Right cardiac atrium (tissue), 5 donors: ENCODE data around the gene FHOD3. TPM values are rescaled to one million over a fixed set of nuclear protein-coding genes. Genes with fewer than 3 reads are reported as not detected.
A peak's percentile ranks its signal among the peaks of the same experiment; 100 is the strongest.

ENCODE experiments used
- ATAC-seq, 2 donors: fragments of 200-7000 bp; cut with Tn5 transposase; one replicate each; pipeline versions ENCODE4 v1.8.0 to v1.9.1; 2020; ENCODE audit warnings: moderate library complexity in 2 of 2, mild to moderate bottlenecking in 1 of 2
- DNase-seq, 3 donors: peaks; one replicate each; pipeline ENCODE4 v3.0.0-alpha.2; 2020
- H3K27ac ChIP-seq: one replicate; pipeline ENCODE4 v1.5.1; 2013; ENCODE audit warnings: mild to moderate bottlenecking, low read length, control low read depth, moderate library complexity
- H3K27me3 ChIP-seq: one replicate; pipeline ENCODE4 v1.6.1; 2013; ENCODE audit not compliant: control insufficient read depth, insufficient read depth
- H3K4me1 ChIP-seq: one replicate; pipeline ENCODE4 v1.6.1; 2013; ENCODE audit warnings: low read length; ENCODE audit not compliant: control insufficient read depth, insufficient read depth
- H3K4me3 ChIP-seq: one replicate; pipeline ENCODE4 v1.5.1; 2013; ENCODE audit warnings: low read length, control low read depth
- H3K9me3 ChIP-seq: one replicate; pipeline ENCODE4 v1.6.1; 2013; ENCODE audit warnings: low read length; ENCODE audit not compliant: control insufficient read depth
- WGBS: extraction: QIAGEN DNeasy Blood & Tissue Kit; methylation state at CpG from one replicate; pipeline ENCODE4 v1.1.7; 2013; 5-methylcytosine and 5-hydroxymethylcytosine counted together
- intact Hi-C, 4 donors: fragments of 100-400 bp; cut with DNase I; formaldehyde crosslinking; loops; one replicate each; pipeline versions ENCODE4 v1.11.0 to v1.14.0; 2022 to 2023
- polyA plus RNA-seq: library from polyadenylated mRNA; stranded (reverse); fragments of 200-250 nt; gene quantifications from one replicate; pipeline ENCODE4 v1.2.3, GENCODE V29; 2013
- total RNA-seq, 4 donors: library from RNA; stranded (reverse); fragmentation: NEBNext Ultra II Directional; extraction: Animal tissue kit (Norgen Biotek cat#: 25700); gene quantifications; one replicate each; pipeline ENCODE4 v1.2.1, GENCODE V29; 2021
- donor health status: healthy with polysubstance abuse.
- donor health status: DM: no; HTN: yes; CAD: no.
- donor health status: DM: no; HTN: no; CAD: no.
- donor health status: DM: no; HTN: yes; CAD: no; lungs with severe emphysema.
- donor health status: DM: yes; HTN: yes; CAD: no.

Gene FHOD3
- total and polyA plus RNA-seq, 5 donors, result 118 to 157 (median 138) TPM

DNA sequence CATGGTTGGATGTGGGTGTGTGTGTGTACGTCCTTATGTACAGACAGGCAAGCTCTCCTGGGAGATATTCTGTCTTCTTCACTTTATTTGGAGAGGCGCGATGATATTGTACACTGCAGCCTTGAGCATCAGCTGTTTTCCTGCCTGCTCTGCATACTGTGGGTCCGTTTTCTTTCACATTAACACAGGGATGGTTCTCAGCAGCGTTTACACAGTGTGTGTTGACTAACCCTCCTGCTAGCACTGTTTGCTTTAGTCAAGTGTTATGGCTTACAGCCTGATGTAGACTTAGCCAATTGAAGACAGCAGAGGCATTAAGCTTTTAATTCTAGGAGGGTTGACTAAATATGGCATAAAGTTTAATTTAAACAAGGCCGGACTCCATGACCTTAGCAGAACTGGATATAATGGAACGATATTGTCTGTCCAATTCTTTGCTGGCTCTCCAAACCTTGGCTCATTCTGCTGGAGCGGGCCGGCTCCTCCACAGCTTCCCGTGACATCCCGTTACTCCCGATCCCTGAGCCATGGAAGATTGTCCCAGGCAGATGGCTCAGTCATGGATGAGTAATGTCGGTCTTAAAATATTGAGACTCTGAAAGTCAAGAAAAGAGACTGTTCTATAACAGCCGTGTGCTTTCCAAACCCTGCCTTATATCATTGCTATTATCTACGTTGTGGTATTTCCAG lies 396.6 kb downstream of the FHOD3 start:
- no peak overlapping the region for H3K27ac ChIP-seq
- no peak overlapping the region for H3K4me3 ChIP-seq
- DNase-seq (no peak), ATAC-seq (no peak)
- 56% methylated on average over 15 of the region's 15 CpGs for WGBS
- no peaks in the 10 kb centered on the region for H3K9me3 ChIP-seq
- intact Hi-C loops, result no loop called here
- no peaks in the 10 kb centered on the region for H3K4me1 ChIP-seq
- H3K27me3 ChIP-seq, result no peaks in the 10 kb centered on the region

DNA sequence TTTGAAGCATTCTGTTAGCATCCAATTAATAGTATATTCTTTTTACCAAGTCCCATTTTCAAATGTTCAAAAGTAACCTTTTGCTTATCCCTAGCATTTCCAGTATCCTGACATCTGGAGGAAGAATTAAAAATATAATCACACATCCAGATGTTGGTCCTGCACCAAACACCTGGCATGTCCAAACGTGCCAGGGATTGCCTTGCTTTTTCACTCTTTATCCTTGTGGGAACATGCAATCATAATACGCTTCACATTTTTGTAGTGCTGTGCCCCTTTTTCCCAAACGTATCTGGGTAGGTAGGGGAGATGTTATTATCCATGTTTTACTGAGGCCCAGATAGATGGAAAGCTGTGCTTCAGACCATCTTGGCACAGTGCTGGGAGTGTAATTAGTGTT lies 398.3 kb downstream of the FHOD3 start:
- 72% methylated on average over 3 of the region's 3 CpGs for WGBS
- no peaks in the 10 kb centered on the region for H3K4me1 ChIP-seq
- intact Hi-C loops, result no loop called here

GRCh38 chr18:36697905-36698304 lies 400.4 kb downstream of the FHOD3 start:
- H3K27ac ChIP-seq, result no peak overlapping the region
- intact Hi-C loops, result no loop called here
- H3K4me1 ChIP-seq, result no peaks in the 10 kb centered on the region
- WGBS, result 82% methylated on average over 2 of the region's 2 CpGs
- no peak overlapping the region for H3K4me3 ChIP-seq
- H3K9me3 ChIP-seq, result no peaks in the 10 kb centered on the region
- H3K27me3 ChIP-seq, result no peaks in the 10 kb centered on the region
- no peak for DNase-seq
- no peak for ATAC-seq

More for the DNA sequence above, 398.3 kb downstream of the FHOD3 start:
- Histone ChIP-seq H3K27me3 (no peaks in the 10 kb centered on the region), H3K27ac (no peak overlapping the region), H3K9me3 (no peaks in the 10 kb centered on the region), H3K4me3 (no peak overlapping the region)
- ATAC-seq (no peak), DNase-seq (no peak)

GRCh38 chr18:36700955-36701354 lies 403.4 kb downstream of the FHOD3 start:
- no peak for DNase-seq
- no peaks in the 10 kb centered on the region for H3K27me3 ChIP-seq
- H3K4me3 ChIP-seq, result no peak overlapping the region
- H3K27ac ChIP-seq, result no peak overlapping the region
- 87% methylated on average over 4 of the region's 4 CpGs for WGBS
- H3K9me3 ChIP-seq, result no peaks in the 10 kb centered on the region
- no peak for ATAC-seq
- intact Hi-C loops, result no loop called here
- no peaks in the 10 kb centered on the region for H3K4me1 ChIP-seq

- H3K9me3 ChIP-seq, result no peaks in the 10 kb centered on the region
- DNase-seq, result no peak
- WGBS, result 80% methylated on average over 10 of the region's 10 CpGs
- no peaks in the 10 kb centered on the region for H3K4me1 ChIP-seq
- intact Hi-C loops, result no loop called here
- peak in 1 of 2 donors; percentile 35 for ATAC-seq
- no peak overlapping the region for H3K27ac ChIP-seq
- no peaks in the 10 kb centered on the region for H3K27me3 ChIP-seq
- H3K4me3 ChIP-seq, result no peak overlapping the region
Observed at GRCh38 chr18:36702401-36703013, 405.0 kb downstream of the FHOD3 start.

GRCh38 chr18:36704156-36704555 lies 406.6 kb downstream of the FHOD3 start:
- intact Hi-C loops, result no loop called here
- Histone ChIP-seq H3K4me3 (no peak overlapping the region), H3K27me3 (no peaks in the 10 kb centered on the region), H3K9me3 (no peaks in the 10 kb centered on the region), H3K4me1 (peaks cover 2% of the 10 kb centered on the region), H3K27ac (no peak overlapping the region)
- DNase-seq (no peak), ATAC-seq (no peak)
- 93% methylated on average over 6 of the region's 6 CpGs for WGBS

DNA sequence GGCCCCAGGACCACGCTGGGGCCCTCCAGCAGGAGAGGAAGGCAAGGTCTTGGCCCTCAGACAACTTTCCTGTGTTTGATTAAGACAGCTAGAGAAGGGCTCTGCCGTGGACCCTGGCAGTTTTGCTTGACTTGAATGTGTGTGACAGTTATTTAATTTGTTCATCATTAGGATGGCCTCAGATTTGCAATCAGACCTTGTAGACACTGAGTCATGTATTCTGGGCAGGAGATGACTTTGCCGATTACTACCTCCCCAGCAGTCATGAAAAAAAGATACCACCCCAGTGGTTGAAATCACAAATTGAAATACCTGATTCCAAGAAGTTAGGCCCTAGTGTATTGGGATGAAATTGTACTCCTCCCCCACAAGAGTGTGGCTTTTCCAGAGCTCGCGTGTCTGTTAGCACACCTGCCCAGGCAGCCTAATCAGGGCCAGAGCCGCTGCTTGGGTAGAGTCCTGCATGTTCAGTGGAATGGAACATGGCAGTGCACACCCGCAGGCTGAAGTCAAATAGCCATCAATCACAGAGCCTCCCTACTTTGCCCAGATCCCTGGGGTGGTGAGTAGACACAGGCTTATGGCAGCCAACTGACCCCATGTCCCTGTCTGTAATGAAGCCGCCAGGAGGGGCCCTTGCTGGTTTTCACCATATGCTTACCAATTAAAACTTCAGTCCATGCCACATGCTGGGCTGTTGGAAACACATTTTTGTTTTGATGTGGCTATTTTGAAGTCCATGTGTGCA lies 408.8 kb downstream of the FHOD3 start:
- WGBS, result 78% methylated on average over 8 of the region's 8 CpGs
- Histone ChIP-seq H3K4me3 (no peak overlapping the region), H3K27me3 (no peaks in the 10 kb centered on the region), H3K27ac (no peak overlapping the region), H3K4me1 (peaks cover 2% of the 10 kb centered on the region), H3K9me3 (no peaks in the 10 kb centered on the region)
- ATAC-seq (no peak), DNase-seq (no peak)
- intact Hi-C loops, result no loop called here

GRCh38 chr18:36708366-36708765 lies 410.9 kb downstream of the FHOD3 start:
- peaks cover 2% of the 10 kb centered on the region for H3K4me1 ChIP-seq
- ATAC-seq, result peak in 1 of 2 donors; percentile 43
- no peak overlapping the region for H3K4me3 ChIP-seq
- no peak overlapping the region for H3K27ac ChIP-seq
- intact Hi-C loops, result no loop called here
- WGBS, result 63% methylated on average over 4 of the region's 4 CpGs
- no peak for DNase-seq
- no peaks in the 10 kb centered on the region for H3K27me3 ChIP-seq
- no peaks in the 10 kb centered on the region for H3K9me3 ChIP-seq

- no peak overlapping the region for H3K27ac ChIP-seq
- 71% methylated on average over 6 of the region's 6 CpGs for WGBS
- ATAC-seq (peak in 1 of 2 donors; percentile 5), DNase-seq (peak in 1 of 3 donors; percentile 60)
- H3K27me3 ChIP-seq, result no peaks in the 10 kb centered on the region
- H3K4me3 ChIP-seq, result no peak overlapping the region
- intact Hi-C loops, result no loop called here
- H3K4me1 ChIP-seq, result peaks cover 2% of the 10 kb centered on the region
- no peaks in the 10 kb centered on the region for H3K9me3 ChIP-seq
Observed at GRCh38 chr18:36709315-36709714, 411.8 kb downstream of the FHOD3 start.

GRCh38 chr18:36711014-36711725 lies 413.7 kb downstream of the FHOD3 start:
- peak in 1 of 2 donors; percentile 23 for ATAC-seq
- Histone ChIP-seq H3K27me3 (no peaks in the 10 kb centered on the region), H3K27ac (peak overlapping the region; percentile 51), H3K4me1 (peaks cover 2% of the 10 kb centered on the region), H3K9me3 (no peaks in the 10 kb centered on the region), H3K4me3 (no peak overlapping the region)
- no peak for DNase-seq
- intact Hi-C loops, result no loop called here
- 58% methylated on average over 6 of the region's 6 CpGs for WGBS
